Left lung (tissue), 10 donors: Measurements from ENCODE around the gene NEDD4. TPM values are rescaled to one million over a fixed set of nuclear protein-coding genes. Genes with fewer than 3 reads are reported as not detected.

Experiments used
- ATAC-seq: fragments of 200-7000 bp; cut with Tn5 transposase; one replicate; pipeline ENCODE4 v1.9.1; 2020; ENCODE audit warnings: moderate library complexity
- DNase-seq, 4 donors: peaks; one replicate each; pipeline ENCODE4 v3.0.0-alpha.2; 2013 to 2020
- H3K27ac ChIP-seq, 2 donors: fragments of 200-600 bp; sonication (generic) in 1 of 2; one replicate each; pipeline versions ENCODE4 v1.5.0 to v1.8.0; 2020 to 2021
- H3K27me3 ChIP-seq, 2 donors: fragments of 200-600 bp; sonication (generic) in 1 of 2; one replicate each; pipeline versions ENCODE4 v1.5.0 to v1.8.0; 2020 to 2021
- H3K36me3 ChIP-seq, 2 donors: fragments of 200-600 bp; sonication (generic) in 1 of 2; one replicate each; pipeline versions ENCODE4 v1.5.0 to v1.8.0; 2020 to 2021
- H3K4me1 ChIP-seq, 2 donors: fragments of 200-600 bp; one replicate each; pipeline ENCODE4 v1.8.0; 2021
- H3K4me3 ChIP-seq, 2 donors: fragments of 200-600 bp; sonication (generic) in 1 of 2; one replicate each; pipeline versions ENCODE4 v1.5.0 to v1.8.0; 2020 to 2021; ENCODE audit warnings: mild to moderate bottlenecking in 1 of 2
- H3K9me3 ChIP-seq, 2 donors: fragments of 200-600 bp; sonication (generic) in 1 of 2; one replicate each; pipeline versions ENCODE4 v1.5.0 to v1.8.0; 2020 to 2021
- intact Hi-C, 2 donors: fragments of 100-400 bp; cut with DNase I; formaldehyde crosslinking; loops; one replicate each; pipeline versions ENCODE4 v1.11.2 to v1.14.2; 2022
- polyA plus RNA-seq, 6 donors: library from polyadenylated mRNA; unstranded; fragments of 120-200 nt; gene quantifications; one replicate each; pipeline ENCODE4 v1.2.1, GENCODE V29; 2013; ENCODE audit not compliant: insufficient read length in 6 of 6
- total RNA-seq, 2 donors: library from RNA; stranded (reverse); fragmentation: NEBNext Ultra II Directional; extraction: Animal tissue kit (Norgen Biotek cat#: 25700); gene quantifications; one replicate each; pipeline ENCODE4 v1.2.1, GENCODE V29; 2021
- TF ChIP-seq, protein P1 (sequence below), 2 donors: fragments of 200-600 bp; sonication (generic) in 1 of 2; IDR thresholded peaks; one replicate each; pipeline versions ENCODE4 v1.5.0 to v1.8.0; 2021; ENCODE audit warnings: antibody characterized with exemption in 2 of 2
- donor health status: DM: no; HTN: yes; CAD: no.
- donor health status: DM: no; HTN: no; CAD: no.

The NEDD4 gene
- total and polyA plus RNA-seq, 8 donors = 15.0 to 19.5 (median 17.0) TPM

GRCh38 chr15:55799291-55800212, 193.9 kb downstream of the NEDD4 start:
- peak in 2 of 4 donors; percentile 43 to 55 for DNase-seq
- TF ChIP-seq, protein P1, sequence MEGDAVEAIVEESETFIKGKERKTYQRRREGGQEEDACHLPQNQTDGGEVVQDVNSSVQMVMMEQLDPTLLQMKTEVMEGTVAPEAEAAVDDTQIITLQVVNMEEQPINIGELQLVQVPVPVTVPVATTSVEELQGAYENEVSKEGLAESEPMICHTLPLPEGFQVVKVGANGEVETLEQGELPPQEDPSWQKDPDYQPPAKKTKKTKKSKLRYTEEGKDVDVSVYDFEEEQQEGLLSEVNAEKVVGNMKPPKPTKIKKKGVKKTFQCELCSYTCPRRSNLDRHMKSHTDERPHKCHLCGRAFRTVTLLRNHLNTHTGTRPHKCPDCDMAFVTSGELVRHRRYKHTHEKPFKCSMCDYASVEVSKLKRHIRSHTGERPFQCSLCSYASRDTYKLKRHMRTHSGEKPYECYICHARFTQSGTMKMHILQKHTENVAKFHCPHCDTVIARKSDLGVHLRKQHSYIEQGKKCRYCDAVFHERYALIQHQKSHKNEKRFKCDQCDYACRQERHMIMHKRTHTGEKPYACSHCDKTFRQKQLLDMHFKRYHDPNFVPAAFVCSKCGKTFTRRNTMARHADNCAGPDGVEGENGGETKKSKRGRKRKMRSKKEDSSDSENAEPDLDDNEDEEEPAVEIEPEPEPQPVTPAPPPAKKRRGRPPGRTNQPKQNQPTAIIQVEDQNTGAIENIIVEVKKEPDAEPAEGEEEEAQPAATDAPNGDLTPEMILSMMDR (IDR thresholded peaks at IDR 0.05) = peak; percentile 49 to 50
- intact Hi-C loops = loop anchor here in 1 of 2 donors (10.0 kb wide), 1 partner anchor 145 kb away; no protein-coding TSS in a partner anchor
- H3K36me3 ChIP-seq = no peaks in the 10 kb centered on the region
- H3K9me3 ChIP-seq = no peaks in the 10 kb centered on the region
- H3K27me3 ChIP-seq = no peaks in the 10 kb centered on the region
- ATAC-seq = peak; percentile 87
- H3K4me3 ChIP-seq = no peak overlapping the region
- no peak overlapping the region for H3K27ac ChIP-seq
- no peaks in the 10 kb centered on the region for H3K4me1 ChIP-seq

- intact Hi-C loops = loop anchor here in 1 of 2 donors (10.0 kb wide), 1 partner anchor 142 kb away; no protein-coding TSS in a partner anchor
- no peaks in the 10 kb centered on the region for H3K27me3 ChIP-seq
- H3K4me1 ChIP-seq = peaks cover 0 to 5% of the 10 kb centered on the region in 2 donors
- ATAC-seq = no peak
- DNase-seq = no peak
- no peak overlapping the region for H3K27ac ChIP-seq
- no peaks in the 10 kb centered on the region for H3K36me3 ChIP-seq
- peaks cover 0 to 8% of the 10 kb centered on the region in 2 donors for H3K9me3 ChIP-seq
- H3K4me3 ChIP-seq = no peak overlapping the region
- TF ChIP-seq, protein P1 (IDR thresholded peaks at IDR 0.05) = no peak
Observed at GRCh38 chr15:55796321-55796965, 197.0 kb downstream of the NEDD4 start.

GRCh38 chr15:55795031-55795430, 198.4 kb downstream of the NEDD4 start:
- Histone ChIP-seq H3K27me3 (no peaks in the 10 kb centered on the region), H3K9me3 (peaks cover 0 to 8% of the 10 kb centered on the region in 2 donors), H3K4me3 (no peak overlapping the region), H3K4me1 (peaks cover 0 to 5% of the 10 kb centered on the region in 2 donors), H3K36me3 (no peaks in the 10 kb centered on the region), H3K27ac (no peak overlapping the region)
- intact Hi-C loops = loop anchor here in 1 of 2 donors (10.0 kb wide), 1 partner anchor 140 kb away; no protein-coding TSS in a partner anchor
- ATAC-seq (no peak), DNase-seq (no peak)
- TF ChIP-seq, protein P1 (IDR thresholded peaks at IDR 0.05) = no peak

- H3K27ac ChIP-seq = peak overlapping the region; percentile 61 to 85
- no peaks in the 10 kb centered on the region for H3K27me3 ChIP-seq
- intact Hi-C loops = loop anchor here in 1 of 2 donors (10.0 kb wide), 1 partner anchor 137 kb away; no protein-coding TSS in a partner anchor
- H3K4me1 ChIP-seq = peaks cover 0 to 5% of the 10 kb centered on the region in 2 donors
- ATAC-seq = peak; percentile 96
- TF ChIP-seq, protein P1 (IDR thresholded peaks at IDR 0.05) = no peak
- DNase-seq = peak in 2 of 4 donors; percentile 26 to 69
- no peak overlapping the region for H3K4me3 ChIP-seq
- no peaks in the 10 kb centered on the region for H3K36me3 ChIP-seq
- H3K9me3 ChIP-seq = peaks cover 0 to 8% of the 10 kb centered on the region in 2 donors
Observed at GRCh38 chr15:55791551-55792400, 201.6 kb downstream of the NEDD4 start.
